Measurements from ENCODE around the gene POM121C.
"Not testable (repeated sequence)": the region's sequence is repeated elsewhere in the genome, so short reads cannot be mapped to it uniquely, and the experiment has no call there.

POM121C gene

GRCh38 chr7:75393194-75393593 lies 92.9 kb downstream of the POM121C start:
- DNase-seq (ENCODE audit: low read depth): not testable (repeated sequence)

- not testable (repeated sequence) for DNase-seq (ENCODE audit: low read depth)
Measured at GRCh38 chr7:75374519-75375317, 111.4 kb downstream of the POM121C start.

DNA sequence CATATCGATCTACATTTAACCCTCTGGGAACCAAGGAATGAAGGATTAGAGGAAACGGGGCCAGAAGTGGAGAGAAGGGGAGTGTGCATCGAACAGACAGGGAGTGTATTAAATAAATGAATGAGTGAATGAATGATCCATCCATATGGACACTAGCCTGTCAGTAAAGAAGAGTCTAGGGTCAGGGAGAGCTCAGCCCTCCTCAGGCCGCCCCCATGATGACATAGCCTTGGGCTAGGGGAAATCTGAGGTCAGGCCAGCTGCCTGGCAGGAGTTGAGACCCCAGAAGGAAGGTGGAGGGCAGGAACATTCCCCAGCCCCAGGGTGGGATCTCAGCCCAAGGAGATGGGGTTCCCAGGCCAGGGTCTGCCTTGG lies 112.0 kb downstream of the POM121C start:
- DNase-seq (ENCODE audit: low read depth): not testable (repeated sequence)

GRCh38 chr7:75367313-75367712 lies 118.8 kb downstream of the POM121C start:
- not testable (repeated sequence) for DNase-seq (ENCODE audit: low read depth)
